Nucleus accumbens (tissue), 56 donors: ENCODE results near the gene OR10G8.

ENCODE experiments used
- DNase-seq, 56 donors: peaks; one replicate each; lab custom pipeline; 2025; lab: John Stamatoyannopoulos, UW

Gene OR10G8

DNA sequence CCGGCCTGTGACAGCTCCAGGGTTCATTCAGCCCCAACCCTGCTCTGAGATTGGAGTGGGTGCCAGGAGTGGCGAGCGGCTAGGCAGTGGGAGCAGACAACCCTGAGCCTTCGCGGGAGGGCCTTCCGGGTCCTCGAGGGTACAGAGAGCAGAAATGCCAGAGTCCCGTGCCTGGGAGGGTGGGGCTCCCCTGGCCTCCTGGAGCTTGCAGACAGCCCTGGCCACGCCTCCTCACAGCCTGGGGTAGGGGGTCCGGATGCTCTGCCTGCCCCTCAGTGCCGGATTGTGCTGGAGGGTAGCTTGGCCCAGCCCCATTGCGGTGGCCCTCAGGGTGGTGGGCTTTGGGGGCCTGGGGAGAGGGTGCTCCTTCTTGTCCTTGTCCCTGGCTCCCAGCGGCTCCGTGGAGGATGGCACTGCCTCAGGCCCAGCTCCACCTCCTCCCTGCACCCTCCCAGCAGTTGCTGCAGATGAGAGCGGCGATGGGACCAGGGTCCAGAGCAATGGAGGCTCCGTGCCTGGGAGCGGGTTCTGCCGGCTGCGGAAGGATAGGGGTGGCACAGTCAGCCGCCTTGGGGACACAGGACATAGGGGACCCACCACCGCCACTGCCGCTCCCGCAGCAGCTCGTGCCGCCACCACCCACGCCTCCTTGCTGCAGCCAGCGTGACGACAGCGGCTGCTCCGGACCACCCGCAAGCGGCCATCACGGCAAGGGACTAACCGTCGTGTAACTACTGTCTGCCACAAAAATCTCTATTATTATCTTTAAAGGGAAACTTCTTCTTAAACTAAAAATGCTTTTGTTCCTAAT is 49.4 kb downstream of the OR10G8 start:
- DNase-seq: peak in 29 of 56 donors; percentile 15 to 81 (median 31)

DNA sequence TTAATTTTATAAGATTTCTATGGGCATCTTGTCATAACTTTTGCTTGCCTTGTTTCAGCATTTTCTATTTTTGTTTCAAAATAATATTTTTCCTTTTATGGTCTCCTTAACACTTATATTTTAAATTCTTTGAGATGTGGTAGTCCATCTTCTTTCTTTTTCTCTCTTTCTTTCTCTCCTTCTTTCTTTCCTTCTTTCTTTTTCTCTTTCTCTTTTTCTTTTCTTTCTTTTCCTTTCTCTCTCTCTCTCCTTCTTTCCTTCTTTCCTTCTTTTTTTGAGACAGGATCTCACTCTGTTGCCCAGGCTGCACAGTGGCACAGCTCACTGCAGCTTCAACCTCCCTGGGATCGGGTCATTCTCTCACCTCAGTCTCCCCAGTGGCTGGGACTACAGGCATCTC is 50.7 kb downstream of the OR10G8 start:
- no peak for DNase-seq

DNA sequence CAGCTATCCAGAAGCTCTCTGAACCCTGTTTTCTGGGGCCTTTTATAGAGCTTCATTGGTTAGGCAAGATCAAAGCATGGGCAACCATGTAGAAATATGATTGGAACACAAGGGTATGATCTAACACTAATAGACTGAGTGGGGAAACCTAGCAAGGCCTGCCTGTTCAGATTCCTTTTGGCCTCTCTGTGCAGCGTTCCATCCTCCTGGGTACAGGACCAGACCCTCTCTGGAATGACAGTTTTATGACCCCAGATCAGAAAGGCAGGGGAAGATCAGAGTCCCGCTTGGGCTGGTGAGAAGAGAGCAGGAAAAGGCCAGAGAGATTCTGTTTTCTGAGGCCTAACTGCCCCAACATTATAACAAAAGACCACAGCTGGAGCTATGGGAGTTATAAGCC is 52.0 kb downstream of the OR10G8 start:
- DNase-seq: no peak

DNA sequence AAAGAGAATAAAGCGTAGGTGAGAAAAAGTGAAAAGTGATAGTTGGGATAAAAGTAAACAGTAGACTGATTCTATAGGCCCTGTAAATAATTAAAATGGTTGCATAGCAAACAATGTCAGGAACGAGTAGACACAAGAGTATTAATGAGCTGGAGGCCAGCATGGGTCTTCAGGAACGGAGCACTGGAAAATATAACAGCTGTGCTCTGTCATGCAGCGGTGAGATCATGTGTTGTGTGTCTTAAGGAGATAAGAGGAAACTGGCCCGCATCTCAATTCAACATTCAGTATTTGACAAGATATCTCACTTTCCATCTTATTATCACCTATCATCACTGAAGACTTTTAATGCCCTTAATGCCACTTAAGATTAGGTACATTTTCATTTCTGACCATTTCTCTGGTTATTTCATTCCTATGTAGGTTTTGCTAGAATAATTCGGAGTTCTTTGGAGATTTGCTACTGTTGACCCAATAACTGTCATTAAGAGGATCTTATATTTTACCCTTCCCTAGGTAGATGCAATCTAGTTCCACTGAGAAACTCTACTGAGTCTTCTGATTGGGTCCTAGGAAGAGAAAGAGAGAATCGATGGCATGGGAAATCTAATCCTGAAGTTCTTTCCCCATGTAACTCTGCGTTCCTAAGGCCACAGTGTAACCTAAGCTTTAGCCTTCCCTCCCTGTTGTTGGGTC is 53.2 kb downstream of the OR10G8 start:
- DNase-seq: no peak
